ENCODE results near the gene IRAK1. TPM values are rescaled to one million over a fixed set of nuclear protein-coding genes. Genes with fewer than 3 reads are reported as not detected.

Gene IRAK1
- total RNA-seq, 1 donor from 2014 or later, result 73.1 TPM

DNA sequence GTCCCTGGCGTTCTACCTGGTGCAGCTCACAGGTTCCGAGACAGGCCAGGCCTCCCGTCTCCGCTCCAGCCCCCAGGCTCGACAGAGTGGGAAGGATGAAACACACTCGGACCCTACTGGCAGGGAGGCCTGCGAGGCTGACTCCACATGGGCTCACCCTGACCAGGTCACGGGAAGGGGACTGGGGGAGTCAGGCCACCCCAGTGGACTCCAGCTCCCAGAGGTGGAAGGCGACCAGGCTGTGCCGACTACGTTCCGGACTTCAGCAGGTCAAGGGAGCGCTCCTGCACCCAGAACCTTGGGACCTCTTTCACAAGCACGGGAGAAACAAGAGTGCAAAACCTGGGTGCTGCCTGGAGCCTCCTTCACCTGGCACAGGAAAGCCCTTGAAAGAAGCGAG is 4.6 kb upstream of the IRAK1 start:
- intact Hi-C loops (cut with DNase I), result no loop called here
- H3K27me3 ChIP-seq (ENCODE audit: low read depth), result no peaks in the 10 kb centered on the region
- no peak for ATAC-seq
- H3K4me3 ChIP-seq, result no peak overlapping the region
- peaks cover 4% of the 10 kb centered on the region for H3K4me1 ChIP-seq
- DNase-seq, result no peak
- no peak overlapping the region for H3K27ac ChIP-seq
- no peaks in the 10 kb centered on the region for H3K9me3 ChIP-seq
- H3K36me3 ChIP-seq, result peaks cover 23% of the 10 kb centered on the region
- no peak for TF ChIP-seq CTCF (IDR thresholded peaks at IDR 0.05)

GRCh38 chrX:154023276-154024000 is 3.7 kb upstream of the IRAK1 start:
- Histone ChIP-seq H3K4me1 (peaks cover 9% of the 10 kb centered on the region), H3K36me3 (peaks cover 15% of the 10 kb centered on the region), H3K27me3 (ENCODE audit: low read depth) (no peaks in the 10 kb centered on the region), H3K4me3 (no peak overlapping the region), H3K27ac (no peak overlapping the region), H3K9me3 (no peaks in the 10 kb centered on the region)
- intact Hi-C loops (cut with DNase I), result no loop called here
- DNase-seq, result no peak
- ATAC-seq, result no peak
- no peak for TF ChIP-seq CTCF (IDR thresholded peaks at IDR 0.05)

DNA sequence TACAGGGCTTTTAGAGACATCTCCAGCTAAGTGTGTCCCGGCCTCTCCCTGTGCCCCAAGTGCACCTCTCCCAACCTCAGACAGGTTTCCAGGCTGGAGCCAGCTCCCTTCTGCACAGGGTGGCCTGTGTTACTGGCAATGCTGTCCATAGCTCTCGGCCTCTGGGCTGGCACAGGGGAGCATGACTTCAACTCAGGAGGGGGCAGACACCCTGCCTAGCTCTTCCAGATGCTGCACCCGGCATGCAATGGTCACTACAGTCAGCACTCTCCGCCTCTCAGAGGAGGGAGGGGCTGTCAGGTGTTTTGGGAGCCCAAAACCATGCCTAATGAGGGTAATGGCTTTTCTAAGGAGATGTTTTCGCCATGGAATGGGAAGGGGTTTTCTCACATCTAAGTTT is 2.4 kb upstream of the IRAK1 start:
- intact Hi-C loops (cut with DNase I), result no loop called here
- H3K9me3 ChIP-seq, result no peaks in the 10 kb centered on the region

DNA sequence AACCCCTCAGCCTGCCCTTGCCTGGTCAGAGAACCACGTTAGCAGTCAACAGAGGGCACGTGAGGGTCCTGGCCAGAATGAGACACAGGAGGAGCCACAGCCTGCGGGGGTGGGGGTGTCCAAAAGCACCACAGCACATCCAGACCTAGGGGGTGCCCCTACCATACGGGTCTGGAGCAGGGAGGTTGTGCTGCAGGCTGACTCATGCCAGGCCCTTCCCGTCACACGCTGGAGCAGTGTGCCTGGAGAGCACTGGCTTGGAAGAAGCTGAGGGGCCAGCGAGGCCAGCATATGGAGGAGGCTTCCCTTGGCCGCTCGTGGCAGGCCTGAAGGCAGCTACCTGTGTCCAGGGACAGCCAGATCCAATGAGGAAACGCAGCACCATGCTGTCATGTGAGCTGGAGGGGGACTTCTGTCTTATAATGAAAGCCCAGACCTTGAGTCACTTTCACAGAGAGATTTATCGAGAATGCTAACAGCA is 1.5 kb upstream of the IRAK1 start:
- no peaks in the 10 kb centered on the region for H3K27me3 ChIP-seq (ENCODE audit: low read depth)
- H3K4me1 ChIP-seq, result peaks cover 17% of the 10 kb centered on the region
- intact Hi-C loops (cut with DNase I), result no loop called here
- no peak for ATAC-seq
- no peak for TF ChIP-seq CTCF (IDR thresholded peaks at IDR 0.05)
- no peak for DNase-seq
- H3K36me3 ChIP-seq, result peaks cover 16% of the 10 kb centered on the region
- no peaks in the 10 kb centered on the region for H3K9me3 ChIP-seq
- H3K27ac ChIP-seq, result peak overlapping the region; percentile 24
- no peak overlapping the region for H3K4me3 ChIP-seq

More for the DNA sequence above, 2.4 kb upstream of the IRAK1 start:
- H3K4me1 ChIP-seq, result peaks cover 17% of the 10 kb centered on the region
- H3K27me3 ChIP-seq (ENCODE audit: low read depth), result no peaks in the 10 kb centered on the region
- no peak for DNase-seq
- no peak overlapping the region for H3K27ac ChIP-seq
- H3K36me3 ChIP-seq, result peaks cover 11% of the 10 kb centered on the region
- no peak overlapping the region for H3K4me3 ChIP-seq
- ATAC-seq, result no peak
- no peak for TF ChIP-seq CTCF (IDR thresholded peaks at IDR 0.05)

GRCh38 chrX:154020536-154021115 is 924 bp upstream of the IRAK1 start:
- DNase-seq, result no peak
- Histone ChIP-seq H3K4me1 (peaks cover 17% of the 10 kb centered on the region), H3K4me3 (peak overlapping the region; percentile 59), H3K9me3 (no peaks in the 10 kb centered on the region), H3K27ac (peak overlapping the region; percentile 86), H3K36me3 (peaks cover 22% of the 10 kb centered on the region), H3K27me3 (ENCODE audit: low read depth) (no peaks in the 10 kb centered on the region)
- no peak for TF ChIP-seq CTCF (IDR thresholded peaks at IDR 0.05)
- intact Hi-C loops (cut with DNase I), result no loop called here
- ATAC-seq, result peak; percentile 6 to 46
